ENCODE measurements around the gene TRIM23.

TRIM23 gene

GRCh38 chr5:65563777-65564176 lies 60.4 kb downstream of the TRIM23 start:
- DNase-seq (ENCODE audit: low spot score) = no peak

- DNase-seq (ENCODE audit: low spot score) = peak; percentile 81
Measured at GRCh38 chr5:65562731-65563701, 61.1 kb downstream of the TRIM23 start, which contains the start of the genes CENPK and PPWD1. TSS of gene CENPK (minus strand) at chr5:65563168. CDS start at chr5:65554907, 8,261 bp downstream. TSS of gene PPWD1 (plus strand) at chr5:65563296. CDS start at chr5:65563311, 15 bp downstream.

- no peak for DNase-seq (ENCODE audit: low spot score)
Measured at GRCh38 chr5:65556718-65557117, 67.4 kb downstream of the TRIM23 start.

GRCh38 chr5:65556181-65556580 lies 68.0 kb downstream of the TRIM23 start:
- no peak for DNase-seq (ENCODE audit: low spot score)

- DNase-seq (ENCODE audit: low spot score) = no peak
Measured at GRCh38 chr5:65555287-65555686, 68.8 kb downstream of the TRIM23 start.

- DNase-seq (ENCODE audit: low spot score) = no peak
Measured at GRCh38 chr5:65553941-65554340, 70.2 kb downstream of the TRIM23 start.

- DNase-seq (ENCODE audit: low spot score) = no peak
Measured at GRCh38 chr5:65548281-65548680, 75.9 kb downstream of the TRIM23 start.

GRCh38 chr5:65546141-65546540 lies 78.0 kb downstream of the TRIM23 start:
- no peak for DNase-seq (ENCODE audit: low spot score)

- no peak for DNase-seq (ENCODE audit: low spot score)
Measured at GRCh38 chr5:65544473-65544872, 79.7 kb downstream of the TRIM23 start.

- no peak for DNase-seq (ENCODE audit: low spot score)
Measured at GRCh38 chr5:65539827-65540226, 84.3 kb downstream of the TRIM23 start.

Measured in HuH-7 (cell line).